GM12875 (cell line): Measurements from ENCODE around the gene MEIOSIN.
A peak's percentile ranks its signal among the peaks of the same experiment; 100 is the strongest.

Experiments
- H3K4me3 ChIP-seq: one replicate; pipeline ENCODE4 v1.5.1; 2011; ENCODE audit warnings: low read depth, low read length, control low read depth
- CTCF ChIP-seq: IDR thresholded peaks from 2 replicates; pipeline ENCODE4 v1.5.1; 2011; ENCODE audit warnings: low read depth, mild to moderate bottlenecking, control low read depth, inconsistent platforms, low read length, moderate library complexity, borderline replicate concordance; ENCODE audit not compliant: insufficient read depth

Gene MEIOSIN

DNA sequence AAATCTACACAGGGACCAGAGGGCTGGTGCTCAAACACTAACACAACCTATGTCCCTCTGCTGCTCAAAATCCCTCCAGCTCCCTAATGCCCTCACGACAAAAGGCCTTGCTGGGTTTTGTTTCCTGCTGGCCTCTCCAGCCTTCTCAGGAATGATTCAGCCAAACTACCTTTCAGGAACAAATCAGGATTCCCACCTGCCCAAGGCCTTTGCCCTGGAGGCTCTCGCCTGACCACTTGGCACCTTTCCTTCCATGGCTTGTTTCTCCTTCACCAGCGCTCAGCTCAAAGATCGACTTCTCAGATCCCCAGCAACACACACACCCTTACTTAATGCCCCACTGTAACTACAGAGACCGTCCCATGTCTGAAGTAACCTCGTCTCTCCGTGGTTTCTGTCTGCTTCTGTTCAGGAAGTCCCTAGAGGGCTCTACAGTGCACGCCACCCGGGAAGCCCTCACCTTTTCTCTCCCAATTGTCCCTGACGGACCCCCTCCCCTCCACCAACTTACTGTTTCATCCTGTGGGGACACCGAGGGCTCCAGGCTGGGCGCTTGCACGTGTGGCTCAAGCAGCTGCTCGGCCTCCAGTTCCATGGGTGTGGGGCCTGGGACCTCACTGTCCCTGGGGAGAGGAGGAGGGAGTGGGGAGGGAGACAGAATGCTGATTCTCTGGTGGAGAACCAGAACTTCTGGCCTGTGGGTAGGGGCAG is 39.0 kb downstream of the MEIOSIN start:
- H3K4me3 ChIP-seq, result no peak overlapping the region
- TF ChIP-seq CTCF, result no peak

- no peak for TF ChIP-seq CTCF
- no peak overlapping the region for H3K4me3 ChIP-seq
These were observed 39.7 kb downstream of the MEIOSIN start for GRCh38 chr19:45772912-45773311.

DNA sequence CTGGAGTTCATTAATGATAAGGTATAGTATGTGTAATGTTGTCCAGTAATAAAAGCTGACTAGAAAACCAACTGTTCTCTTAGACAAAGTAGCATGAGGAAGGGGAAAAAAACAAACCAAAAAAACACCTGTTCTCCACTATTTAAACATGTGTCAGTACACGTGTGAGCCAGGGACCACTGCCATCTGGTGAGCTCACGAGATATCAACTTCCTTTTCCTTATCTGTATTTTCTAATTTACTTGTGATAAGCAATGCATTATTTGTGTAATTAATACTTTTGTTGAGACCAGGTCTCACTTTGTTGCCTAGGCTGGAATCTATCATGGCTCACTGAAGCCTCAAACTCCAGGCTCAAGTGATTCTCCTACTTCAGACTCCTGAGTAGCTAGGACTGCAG is 40.1 kb downstream of the MEIOSIN start:
- H3K4me3 ChIP-seq, result no peak overlapping the region
- no peak for TF ChIP-seq CTCF

GRCh38 chr19:45774765-45775164 is 41.5 kb downstream of the MEIOSIN start:
- TF ChIP-seq CTCF, result peak; percentile 31; the same call in 1 of the 2 replicates
- no peak overlapping the region for H3K4me3 ChIP-seq

DNA sequence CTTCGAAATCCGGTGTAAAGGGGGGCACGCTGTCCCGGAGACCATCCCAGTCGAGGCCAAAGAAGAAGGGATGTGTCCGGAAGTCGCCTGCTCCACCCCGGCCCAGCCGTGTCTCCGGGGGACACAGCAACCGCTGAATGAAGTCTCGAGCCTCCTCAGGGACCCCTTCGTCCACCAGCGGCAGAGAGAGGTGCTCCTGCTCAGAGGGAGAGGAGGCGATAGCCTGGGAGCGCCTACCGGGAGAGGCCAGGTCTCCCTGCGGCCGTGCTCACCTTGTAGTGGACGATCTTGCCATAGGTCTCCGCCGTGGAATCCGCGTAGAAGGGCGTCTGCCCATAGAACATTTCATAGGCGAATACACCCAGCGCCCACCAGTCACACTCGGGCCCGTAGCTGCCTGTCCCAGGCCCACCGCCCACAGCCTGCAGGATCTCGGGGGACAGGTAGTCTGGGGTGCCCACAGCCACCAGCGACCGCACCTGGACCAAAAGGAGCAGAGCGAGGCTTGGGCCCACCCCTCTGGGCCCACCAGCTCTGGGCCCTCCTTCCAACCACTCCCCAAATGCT is 44.2 kb downstream of the MEIOSIN start:
- H3K4me3 ChIP-seq, result no peak overlapping the region
- TF ChIP-seq CTCF, result no peak

DNA sequence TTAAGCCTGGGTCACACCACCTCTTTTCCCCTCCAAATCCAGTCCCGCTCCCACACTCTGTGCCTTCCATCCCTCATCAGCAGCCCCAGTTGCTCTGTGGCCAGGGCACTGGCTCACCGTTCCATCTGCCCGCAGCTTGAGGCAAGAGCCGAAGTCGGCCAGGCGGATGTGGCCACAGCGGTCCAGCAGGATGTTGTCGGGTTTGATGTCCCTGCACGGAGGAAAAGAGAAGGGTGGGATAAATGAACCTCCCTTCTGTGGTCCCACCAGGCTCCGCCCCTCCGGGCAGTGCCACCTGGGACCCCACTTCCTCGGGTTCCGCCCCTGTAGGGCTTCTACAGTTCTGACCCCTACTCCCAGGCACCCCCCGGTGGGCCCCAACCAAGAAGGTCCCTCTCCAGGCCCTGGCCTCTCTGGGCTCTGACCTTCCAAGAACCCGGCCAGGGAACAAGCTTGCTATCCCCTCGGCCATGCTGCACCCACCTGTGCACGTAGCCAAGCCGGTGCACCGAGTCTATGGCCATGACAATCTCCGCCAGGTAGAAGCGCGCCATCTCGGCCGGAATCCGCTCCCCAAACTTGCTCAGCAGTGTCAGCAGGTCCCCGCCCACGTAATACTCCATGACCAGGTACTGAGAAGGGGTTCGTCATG is 44.9 kb downstream of the MEIOSIN start:
- H3K4me3 ChIP-seq, result no peak overlapping the region
- no peak for TF ChIP-seq CTCF
